Kidney epithelial cell (primary cell): ENCODE results near the gene KRT2. TPM values are rescaled to one million over a fixed set of nuclear protein-coding genes. Genes with fewer than 3 reads are reported as not detected.

ENCODE experiments used
- DNase-seq: peaks from one replicate; pipeline ENCODE4 v3.0.0-alpha.2; 2010; ENCODE audit warnings: low read depth
- H3K27me3 ChIP-seq: 2 replicates; pipeline ENCODE4 v1.6.0; 2011; ENCODE audit warnings: low read length; ENCODE audit not compliant: control insufficient read depth, insufficient read depth
- H3K36me3 ChIP-seq: 2 replicates; pipeline ENCODE4 v1.5.1; 2011; ENCODE audit warnings: low read length; ENCODE audit not compliant: control insufficient read depth, insufficient read depth
- H3K4me3 ChIP-seq: 2 replicates; pipeline ENCODE4 v1.5.1; 2011; ENCODE audit warnings: low read depth, mild to moderate bottlenecking, control low read depth, low read length
- CTCF ChIP-seq: IDR thresholded peaks from 2 replicates; pipeline ENCODE4 v1.5.1; 2011; ENCODE audit warnings: mild to moderate bottlenecking, moderate library complexity, low read length, control low read depth, inconsistent platforms; ENCODE audit not compliant: insufficient read depth, poor library complexity, severe bottlenecking
- total RNA-seq: library from RNA; depleted of rRNA; stranded (reverse); fragments of >200 nt; gene quantifications from 2 replicates; pipeline ENCODE4 v1.2.3, GENCODE V29; 2015

The KRT2 gene
- total RNA-seq, result not detected in 2 replicates

GRCh38 chr12:52651726-52652261, at the start of gene KRT2:
Gene KRT2 (minus strand): TSS chr12:52652211. CDS start chr12:52652142, 69 bp downstream.
- Histone ChIP-seq H3K27me3 (no peaks in the 10 kb centered on the region), H3K36me3 (no peaks in the 10 kb centered on the region), H3K4me3 (no peak within 1 kb of the TSS)
- no peak for TF ChIP-seq CTCF
- DNase-seq, result no peak

DNA sequence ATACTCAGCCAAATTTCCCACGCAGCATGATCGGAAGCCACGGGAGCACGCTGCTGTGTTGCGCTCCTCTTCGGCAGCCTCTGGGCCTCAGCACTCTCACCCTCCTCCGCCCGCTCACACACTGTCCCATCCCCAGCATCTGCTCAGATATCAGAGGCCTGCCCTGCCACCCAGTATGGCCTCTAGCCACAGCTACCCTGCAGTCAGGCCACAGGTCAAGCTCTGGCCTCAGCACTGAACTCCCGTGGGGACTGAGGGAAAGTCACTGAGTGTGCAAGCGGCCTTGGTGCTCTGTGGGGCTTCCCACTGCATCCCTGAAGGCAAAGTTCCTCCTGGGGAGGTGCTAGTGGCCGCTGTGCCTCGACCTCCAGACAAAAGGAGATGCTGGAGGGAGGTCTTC, 49.3 kb upstream of the KRT2 start:
- DNase-seq, result no peak
- no peak for TF ChIP-seq CTCF

GRCh38 chr12:52699960-52700359, 47.9 kb upstream of the KRT2 start:
- Histone ChIP-seq H3K4me3 (no peak overlapping the region), H3K27me3 (peaks cover 10% of the 10 kb centered on the region), H3K36me3 (no peaks in the 10 kb centered on the region)
- no peak for DNase-seq
- TF ChIP-seq CTCF, result no peak

More for the DNA sequence above, 49.3 kb upstream of the KRT2 start:
- Histone ChIP-seq H3K36me3 (no peaks in the 10 kb centered on the region), H3K27me3 (peaks cover 10% of the 10 kb centered on the region), H3K4me3 (no peak overlapping the region)

DNA sequence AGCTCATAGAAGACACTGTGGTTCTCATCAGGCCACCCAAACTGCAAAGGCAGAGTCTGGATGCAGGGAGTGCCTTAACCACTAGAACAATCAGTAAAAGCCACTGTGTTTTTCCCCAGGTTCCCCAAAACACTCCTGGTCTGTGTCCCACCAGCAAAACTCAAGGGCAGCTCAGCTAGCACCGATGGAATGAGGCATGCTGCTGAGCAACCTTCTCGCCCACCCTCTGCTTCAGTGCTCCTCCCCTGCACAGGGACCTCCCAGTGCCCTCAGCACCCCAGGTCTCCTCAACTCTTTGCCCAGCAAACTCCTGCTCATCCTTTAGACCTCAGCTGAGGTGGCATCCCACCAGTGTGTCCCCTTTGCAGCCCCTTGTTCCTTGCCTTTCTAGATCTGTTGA, 47.4 kb upstream of the KRT2 start:
- Histone ChIP-seq H3K36me3 (no peaks in the 10 kb centered on the region), H3K27me3 (peaks cover 10% of the 10 kb centered on the region), H3K4me3 (no peak overlapping the region)
- TF ChIP-seq CTCF, result no peak
- no peak for DNase-seq

- no peaks in the 10 kb centered on the region for H3K36me3 ChIP-seq
- no peak overlapping the region for H3K4me3 ChIP-seq
- no peak for DNase-seq
- TF ChIP-seq CTCF, result no peak
- H3K27me3 ChIP-seq, result peaks cover 10% of the 10 kb centered on the region
Measured at GRCh38 chr12:52698651-52699340, 46.8 kb upstream of the KRT2 start.
